ENCODE measurements around the gene TCEAL3.

DNA sequence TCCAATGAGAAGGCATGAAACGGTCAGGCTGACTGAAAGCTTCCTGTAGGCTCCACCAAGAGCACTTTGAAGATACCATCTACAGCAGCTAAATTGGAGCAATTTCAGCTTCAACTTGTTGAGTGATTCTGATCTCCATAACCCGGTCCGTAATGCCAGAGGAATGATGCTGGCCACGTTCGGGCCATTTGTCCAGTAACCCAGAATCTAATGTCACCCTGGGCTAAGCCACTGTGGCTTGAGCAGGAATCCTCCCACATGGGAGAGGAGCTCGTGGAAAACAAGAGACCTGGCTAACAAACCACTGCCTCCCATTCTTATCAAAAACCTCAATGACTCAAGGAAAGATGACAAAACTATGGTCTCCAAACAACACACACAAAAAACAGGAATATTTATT is 36.6 kb upstream of the TCEAL3 start:
- TF ChIP-seq, protein P1, sequence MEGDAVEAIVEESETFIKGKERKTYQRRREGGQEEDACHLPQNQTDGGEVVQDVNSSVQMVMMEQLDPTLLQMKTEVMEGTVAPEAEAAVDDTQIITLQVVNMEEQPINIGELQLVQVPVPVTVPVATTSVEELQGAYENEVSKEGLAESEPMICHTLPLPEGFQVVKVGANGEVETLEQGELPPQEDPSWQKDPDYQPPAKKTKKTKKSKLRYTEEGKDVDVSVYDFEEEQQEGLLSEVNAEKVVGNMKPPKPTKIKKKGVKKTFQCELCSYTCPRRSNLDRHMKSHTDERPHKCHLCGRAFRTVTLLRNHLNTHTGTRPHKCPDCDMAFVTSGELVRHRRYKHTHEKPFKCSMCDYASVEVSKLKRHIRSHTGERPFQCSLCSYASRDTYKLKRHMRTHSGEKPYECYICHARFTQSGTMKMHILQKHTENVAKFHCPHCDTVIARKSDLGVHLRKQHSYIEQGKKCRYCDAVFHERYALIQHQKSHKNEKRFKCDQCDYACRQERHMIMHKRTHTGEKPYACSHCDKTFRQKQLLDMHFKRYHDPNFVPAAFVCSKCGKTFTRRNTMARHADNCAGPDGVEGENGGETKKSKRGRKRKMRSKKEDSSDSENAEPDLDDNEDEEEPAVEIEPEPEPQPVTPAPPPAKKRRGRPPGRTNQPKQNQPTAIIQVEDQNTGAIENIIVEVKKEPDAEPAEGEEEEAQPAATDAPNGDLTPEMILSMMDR (conservative IDR thresholded peaks at IDR 0.05; ENCODE audit: low read length), result no peak
- TF ChIP-seq EZH2phosphoT487 (IDR thresholded peaks at IDR 0.05; ENCODE audit: borderline replicate concordance, low read depth, low read length), result no peak
